IMR-90 (cell line): ENCODE data around the gene IFT20. TPM values are rescaled to one million over a fixed set of nuclear protein-coding genes. Genes with fewer than 3 reads are reported as not detected.

Experiments
- ATAC-seq: fragments of 200-7000 bp; cut with Tn5 transposase; 2 replicates; pipeline ENCODE4 v1.9.1; 2020; ENCODE audit warnings: low read depth, mild to moderate bottlenecking, moderate library complexity
- BruUV-seq: library from RNA; stranded (reverse); fragments of 400-500 nt; replicated peaks from 2 replicates; lab custom pipeline; 2021; lab: Mats Ljungman, UMichigan
- CTCF ChIA-PET: fragments of 300-600 bp; formaldehyde crosslinking; extraction: SDS; loops from one replicate; lab custom pipeline; 2021; ENCODE audit warnings: antibody characterized with exemption; lab: Yijun Ruan, JAX
- POLR2A ChIA-PET: fragments of 300-600 bp; sonication (Branson Sonifier 250); formaldehyde crosslinking; loops from one replicate; lab custom pipeline; 2022; ENCODE audit warnings: antibody characterized with exemption; ENCODE audit not compliant: unreplicated experiment; lab: Charles Lee
- DNase-seq: peaks from one replicate; pipeline ENCODE4 v3.0.0; 2013
- H2AFZ ChIP-seq: replicated peaks from 2 replicates; pipeline ENCODE3; 2013; ENCODE audit warnings: low read length, mild to moderate bottlenecking; ENCODE audit not compliant: poor library complexity
- H2AK5ac ChIP-seq: 2 replicates; pipeline ENCODE4 v1.6.1; 2013; ENCODE audit warnings: low read depth, low read length, inconsistent platforms
- H2AK9ac ChIP-seq: replicated peaks from 2 replicates; pipeline ENCODE3; 2013; ENCODE audit warnings: mild to moderate bottlenecking, low read depth, low read length, moderate library complexity; ENCODE audit not compliant: poor library complexity
- H2BK120ac ChIP-seq: 2 replicates; pipeline ENCODE4 v1.6.1; 2013; ENCODE audit warnings: low read depth, low read length, inconsistent platforms
- H2BK15ac ChIP-seq: 3 replicates; pipeline ENCODE4 v1.6.1; 2013; ENCODE audit warnings: low read depth, low read length, inconsistent platforms
- H2BK20ac ChIP-seq: 2 replicates; pipeline ENCODE4 v1.6.1; 2013; ENCODE audit warnings: low read depth, mild to moderate bottlenecking, inconsistent platforms, low read length, moderate library complexity
- H2BK5ac ChIP-seq: 2 replicates; pipeline ENCODE4 v1.6.1; 2013; ENCODE audit warnings: mild to moderate bottlenecking, low read depth, low read length, inconsistent platforms; ENCODE audit not compliant: poor library complexity, severe bottlenecking
- H3K14ac ChIP-seq: replicated peaks from 2 replicates; pipeline ENCODE4 v1.6.1; 2013; ENCODE audit warnings: low read depth, low read length, inconsistent platforms
- H3K18ac ChIP-seq: 2 replicates; pipeline ENCODE4 v1.6.1; 2013; ENCODE audit warnings: low read depth, low read length, control low read depth
- H3K23ac ChIP-seq: 2 replicates; pipeline ENCODE4 v1.6.1; 2013; ENCODE audit warnings: low read depth, low read length, inconsistent platforms
- H3K27ac ChIP-seq: 2 replicates; pipeline ENCODE4 v1.5.1; 2013; ENCODE audit warnings: mild to moderate bottlenecking, control low read depth, low read length; ENCODE audit not compliant: insufficient read depth
- H3K27me3 ChIP-seq: 2 replicates; pipeline ENCODE4 v1.6.1; 2013; ENCODE audit warnings: low read length; ENCODE audit not compliant: control insufficient read depth, insufficient read depth
- H3K36me3 ChIP-seq: 2 replicates; pipeline ENCODE4 v1.6.1; 2013; ENCODE audit warnings: low read length, mixed read lengths; ENCODE audit not compliant: control insufficient read depth, insufficient read depth
- H3K4ac ChIP-seq: 2 replicates; pipeline ENCODE4 v1.6.1; 2013; ENCODE audit warnings: low read depth, low read length, inconsistent platforms
- H3K4me1 ChIP-seq: 2 replicates; pipeline ENCODE4 v1.6.1; 2013; ENCODE audit warnings: low read length, mixed read lengths; ENCODE audit not compliant: control insufficient read depth, insufficient read depth
- H3K4me2 ChIP-seq: 2 replicates; pipeline ENCODE4 v1.6.1; 2013; ENCODE audit warnings: low read depth, mild to moderate bottlenecking, control low read depth, low read length, moderate library complexity
- H3K4me3 ChIP-seq: 2 replicates; pipeline ENCODE4 v1.5.1; 2013; ENCODE audit warnings: low read depth, mild to moderate bottlenecking, control low read depth, low read length, moderate library complexity; ENCODE audit not compliant: insufficient read depth
- H3K56ac ChIP-seq: 2 replicates; pipeline ENCODE4 v1.6.1; 2013; ENCODE audit warnings: low read length, inconsistent platforms; ENCODE audit not compliant: insufficient read depth; ENCODE audit errors: extremely low read depth
- H3K79me1 ChIP-seq, 2 experiments: 2 replicates each; pipeline ENCODE4 v1.6.1; 2013; ENCODE audit warnings: low read length in 2 of 2, inconsistent platforms in 1 of 2, low read depth in 1 of 2
- H3K9ac ChIP-seq: 2 replicates; pipeline ENCODE4 v1.6.1; 2013; ENCODE audit warnings: low read depth, low read length, control low read depth
- H3K9me1 ChIP-seq: 2 replicates; pipeline ENCODE4 v1.6.1; 2013; ENCODE audit warnings: low read length, inconsistent platforms; ENCODE audit not compliant: insufficient read depth
- H3K9me3 ChIP-seq: 2 replicates; pipeline ENCODE4 v1.6.1; 2013; ENCODE audit warnings: low read length; ENCODE audit not compliant: control insufficient read depth, insufficient read depth
- H4K20me1 ChIP-seq: 2 replicates; pipeline ENCODE4 v1.6.1; 2013; ENCODE audit warnings: low read length, inconsistent platforms; ENCODE audit not compliant: insufficient read depth
- H4K5ac ChIP-seq: 2 replicates; pipeline ENCODE4 v1.6.1; 2013; ENCODE audit warnings: mild to moderate bottlenecking, low read depth, low read length, control low read depth
- H4K8ac ChIP-seq, 2 experiments: 2 replicates each; pipeline ENCODE4 v1.6.1; 2013; ENCODE audit warnings: low read depth in 2 of 2, low read length in 2 of 2, control low read depth in 1 of 2, inconsistent platforms in 1 of 2
- H4K91ac ChIP-seq: 2 replicates; pipeline ENCODE4 v1.6.1; 2013; ENCODE audit warnings: low read depth, low read length, inconsistent platforms; ENCODE audit not compliant: insufficient read depth
- BHLHE40 ChIP-seq: fragments of 150-350 bp; IDR thresholded peaks from 2 replicates; pipeline ENCODE4 v1.6.1; 2016; ENCODE audit warnings: mild to moderate bottlenecking, low read depth, low read length
- CEBPB ChIP-seq: IDR thresholded peaks from 2 replicates; pipeline ENCODE4 v1.6.1; 2012; ENCODE audit warnings: low read depth, low read length, improper control_type of control experiment
- CHD1 ChIP-seq: IDR thresholded peaks from 2 replicates; pipeline ENCODE4 v1.6.1; 2012; ENCODE audit warnings: low read depth, low read length, improper control_type of control experiment
- MAFK ChIP-seq: IDR thresholded peaks from 2 replicates; pipeline ENCODE4 v1.6.1; 2012; ENCODE audit warnings: low read depth, low read length, improper control_type of control experiment
- MAZ ChIP-seq: IDR thresholded peaks from 2 replicates; pipeline ENCODE4 v1.6.1; 2012; ENCODE audit warnings: low read depth, mild to moderate bottlenecking, low read length, improper control_type of control experiment, moderate library complexity, borderline replicate concordance
- MXI1 ChIP-seq: IDR thresholded peaks from 2 replicates; pipeline ENCODE4 v1.6.1; 2012; ENCODE audit warnings: low read depth, mild to moderate bottlenecking, low read length, moderate library complexity, borderline replicate concordance
- NFE2L2 ChIP-seq: fragments of 150-350 bp; IDR thresholded peaks from 2 replicates; pipeline ENCODE4 v1.6.1; 2016; ENCODE audit warnings: low read depth, mild to moderate bottlenecking, low read length
- POLR2A ChIP-seq: IDR thresholded peaks from 2 replicates; pipeline ENCODE4 v1.6.1; 2012; ENCODE audit warnings: mild to moderate bottlenecking, low read depth, low read length
- RAD21 ChIP-seq: IDR thresholded peaks from 2 replicates; pipeline ENCODE4 v1.6.1; 2012; ENCODE audit warnings: low read length, improper control_type of control experiment
- RCOR1 ChIP-seq: IDR thresholded peaks from 2 replicates; pipeline ENCODE4 v1.6.1; 2012; ENCODE audit warnings: mild to moderate bottlenecking, low read length, improper control_type of control experiment; ENCODE audit not compliant: insufficient replicate concordance
- SMC3 ChIP-seq: fragments of 150-350 bp; IDR thresholded peaks from 2 replicates; pipeline ENCODE4 v1.6.1; 2016; ENCODE audit warnings: low read depth, mild to moderate bottlenecking, antibody characterized with exemption, low read length, moderate library complexity
- WGBS, 2 experiments: methylation state at CpG; one replicate each; pipeline versions ENCODE4 v1.1.5 to v1.1.7; 2013; ENCODE audit warnings: missing lambda C conversion rate in 2 of 2; ENCODE audit not compliant: insufficient read length in 1 of 2; ENCODE audit errors: extremely low coverage in 2 of 2; 5-methylcytosine and 5-hydroxymethylcytosine counted together
- dilution Hi-C: fragments of 300-500 bp; cut with HindIII; formaldehyde crosslinking; loops from one replicate; pipeline ENCODE4 v1.14.3; 2018; ENCODE audit warnings: low sequenced_read_pairs; ENCODE audit not compliant: unreplicated experiment
- in situ Hi-C: fragments of 300-500 bp; cut with MboI; formaldehyde crosslinking; loops from 3 replicates; pipeline ENCODE4 v1.14.3; 2019; ENCODE audit warnings: low sequenced_read_pairs, inconsistent platforms, mixed read lengths
- intact Hi-C: fragments of 100-400 bp; cut with micrococcal nuclease; formaldehyde crosslinking; loops from 2 replicates; pipeline ENCODE4 v1.10.0; 2022
- polyA plus RNA-seq, 3 experiments: library from polyadenylated mRNA; depleted of rRNA; stranded (reverse); fragments of >200 nt; gene quantifications; 2 replicates each; pipeline ENCODE4 v1.2.3, GENCODE V29; 2012; ENCODE audit warnings: low replicate concordance in 1 of 3
- total RNA-seq: library from RNA; depleted of rRNA; stranded (reverse); fragments of >200 nt; gene quantifications from 2 replicates; pipeline ENCODE4 v1.2.3, GENCODE V29; 2012
- TF ChIP-seq, protein P1 (sequence below): conservative IDR thresholded peaks from 2 replicates; pipeline ENCODE4 v1.5.1; 2012; ENCODE audit warnings: mild to moderate bottlenecking, low read depth, low read length, improper control_type of control experiment
- TF ChIP-seq, protein P2 (sequence below): fragments of 150-350 bp; IDR thresholded peaks from 2 replicates; pipeline ENCODE4 v1.6.1; 2017; ENCODE audit warnings: mild to moderate bottlenecking, antibody characterized with exemption, low read length, low read depth
- TF ChIP-seq, protein P3 (sequence below): fragments of 150-350 bp; IDR thresholded peaks from 2 replicates; pipeline ENCODE4 v1.6.1; 2016; ENCODE audit warnings: low read depth, mild to moderate bottlenecking, low read length, moderate library complexity, borderline replicate concordance

IFT20 gene
- total and polyA plus RNA-seq, 2 of the 4 experiments (the other 2 are of a cell fraction) = 25.5 to 46.3 TPM

DNA sequence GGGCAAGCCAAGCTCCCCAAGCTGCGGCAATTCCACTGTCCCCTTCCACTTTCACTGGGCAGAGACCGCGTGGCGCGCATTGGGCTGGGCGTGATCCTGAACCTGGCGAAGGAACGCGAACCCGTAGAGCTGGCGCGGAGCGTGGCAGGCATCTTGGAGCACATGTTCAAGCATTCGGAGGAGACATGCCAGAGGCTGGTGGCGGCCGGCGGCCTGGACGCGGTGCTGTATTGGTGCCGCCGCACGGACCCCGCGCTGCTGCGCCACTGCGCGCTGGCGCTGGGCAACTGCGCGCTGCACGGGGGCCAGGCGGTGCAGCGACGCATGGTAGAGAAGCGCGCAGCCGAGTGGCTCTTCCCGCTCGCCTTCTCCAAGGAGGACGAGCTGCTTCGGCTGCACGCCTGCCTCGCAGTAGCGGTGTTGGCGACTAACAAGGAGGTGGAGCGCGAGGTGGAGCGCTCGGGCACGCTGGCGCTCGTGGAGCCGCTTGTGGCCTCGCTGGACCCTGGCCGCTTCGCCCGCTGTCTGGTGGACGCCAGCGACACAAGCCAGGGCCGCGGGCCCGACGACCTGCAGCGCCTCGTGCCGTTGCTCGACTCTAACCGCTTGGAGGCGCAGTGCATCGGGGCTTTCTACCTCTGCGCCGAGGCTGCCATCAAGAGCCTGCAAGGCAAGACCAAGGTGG lies 46.0 kb upstream of the IFT20 start:
- in situ Hi-C loops (no loop called here), dilution Hi-C loops (no loop called here), intact Hi-C loops (no loop called here)
- H3K4me3 ChIP-seq = no peak overlapping the region
- H2AFZ ChIP-seq = peak overlapping the region; percentile 43
- POLR2A ChIA-PET = no interaction called here
- CTCF ChIA-PET = no interaction called here
- H4K91ac ChIP-seq = no peak overlapping the region
- no peak overlapping the region for H4K5ac ChIP-seq
- no peaks in the 10 kb centered on the region for H3K27me3 ChIP-seq
- no peak overlapping the region for H3K27ac ChIP-seq
- no peak overlapping the region for H2BK5ac ChIP-seq
- peaks cover 4% of the 10 kb centered on the region; the same call in 1 of the 2 replicates for H3K9me1 ChIP-seq
- no peak overlapping the region for H2BK15ac ChIP-seq
- no peak overlapping the region for H3K4ac ChIP-seq
- no peaks in the 10 kb centered on the region for H3K9me3 ChIP-seq
- no peak overlapping the region for H3K23ac ChIP-seq
- peak overlapping the region; percentile 52 for H2AK9ac ChIP-seq
- H4K20me1 ChIP-seq = peaks cover 23% of the 10 kb centered on the region
- H2BK20ac ChIP-seq = no peak overlapping the region
- no peak overlapping the region for H3K4me2 ChIP-seq
- H3K36me3 ChIP-seq = peaks cover 28% of the 10 kb centered on the region
- no TSS peak for BruUV-seq
- no peak overlapping the region for H3K9ac ChIP-seq
- no peak for ATAC-seq
- peaks cover 4 to 28% of the 10 kb centered on the region in 2 experiments; a peak in 2 of 4 replicates for H3K79me1 ChIP-seq
- H3K18ac ChIP-seq = no peak overlapping the region
- no peak overlapping the region for H2AK5ac ChIP-seq
- H4K8ac ChIP-seq = no peak overlapping the region
- TF ChIP-seq MAZ (no peak), BHLHE40 (no peak), NFE2L2 (no peak), CEBPB (no peak), POLR2A (no peak), MAFK (no peak), RCOR1 (no peak), RAD21 (no peak), SMC3 (no peak), MXI1 (no peak), CHD1 (no peak)
- TF ChIP-seq, protein P1, sequence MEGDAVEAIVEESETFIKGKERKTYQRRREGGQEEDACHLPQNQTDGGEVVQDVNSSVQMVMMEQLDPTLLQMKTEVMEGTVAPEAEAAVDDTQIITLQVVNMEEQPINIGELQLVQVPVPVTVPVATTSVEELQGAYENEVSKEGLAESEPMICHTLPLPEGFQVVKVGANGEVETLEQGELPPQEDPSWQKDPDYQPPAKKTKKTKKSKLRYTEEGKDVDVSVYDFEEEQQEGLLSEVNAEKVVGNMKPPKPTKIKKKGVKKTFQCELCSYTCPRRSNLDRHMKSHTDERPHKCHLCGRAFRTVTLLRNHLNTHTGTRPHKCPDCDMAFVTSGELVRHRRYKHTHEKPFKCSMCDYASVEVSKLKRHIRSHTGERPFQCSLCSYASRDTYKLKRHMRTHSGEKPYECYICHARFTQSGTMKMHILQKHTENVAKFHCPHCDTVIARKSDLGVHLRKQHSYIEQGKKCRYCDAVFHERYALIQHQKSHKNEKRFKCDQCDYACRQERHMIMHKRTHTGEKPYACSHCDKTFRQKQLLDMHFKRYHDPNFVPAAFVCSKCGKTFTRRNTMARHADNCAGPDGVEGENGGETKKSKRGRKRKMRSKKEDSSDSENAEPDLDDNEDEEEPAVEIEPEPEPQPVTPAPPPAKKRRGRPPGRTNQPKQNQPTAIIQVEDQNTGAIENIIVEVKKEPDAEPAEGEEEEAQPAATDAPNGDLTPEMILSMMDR = no peak
- TF ChIP-seq, protein P2, sequence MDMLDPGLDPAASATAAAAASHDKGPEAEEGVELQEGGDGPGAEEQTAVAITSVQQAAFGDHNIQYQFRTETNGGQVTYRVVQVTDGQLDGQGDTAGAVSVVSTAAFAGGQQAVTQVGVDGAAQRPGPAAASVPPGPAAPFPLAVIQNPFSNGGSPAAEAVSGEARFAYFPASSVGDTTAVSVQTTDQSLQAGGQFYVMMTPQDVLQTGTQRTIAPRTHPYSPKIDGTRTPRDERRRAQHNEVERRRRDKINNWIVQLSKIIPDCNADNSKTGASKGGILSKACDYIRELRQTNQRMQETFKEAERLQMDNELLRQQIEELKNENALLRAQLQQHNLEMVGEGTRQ = no peak
- TF ChIP-seq, protein P3, sequence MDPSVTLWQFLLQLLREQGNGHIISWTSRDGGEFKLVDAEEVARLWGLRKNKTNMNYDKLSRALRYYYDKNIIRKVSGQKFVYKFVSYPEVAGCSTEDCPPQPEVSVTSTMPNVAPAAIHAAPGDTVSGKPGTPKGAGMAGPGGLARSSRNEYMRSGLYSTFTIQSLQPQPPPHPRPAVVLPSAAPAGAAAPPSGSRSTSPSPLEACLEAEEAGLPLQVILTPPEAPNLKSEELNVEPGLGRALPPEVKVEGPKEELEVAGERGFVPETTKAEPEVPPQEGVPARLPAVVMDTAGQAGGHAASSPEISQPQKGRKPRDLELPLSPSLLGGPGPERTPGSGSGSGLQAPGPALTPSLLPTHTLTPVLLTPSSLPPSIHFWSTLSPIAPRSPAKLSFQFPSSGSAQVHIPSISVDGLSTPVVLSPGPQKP = no peak
- WGBS, 2 experiments = 52% methylated on average over 42 of the region's 72 CpGs; no CpG with 5 or more reads in 1 of the 2 experiments
- no peak for DNase-seq
- peaks cover 3% of the 10 kb centered on the region; the same call in 1 of the 2 replicates for H3K4me1 ChIP-seq
- H3K56ac ChIP-seq = no peak overlapping the region
- H2BK120ac ChIP-seq = no peak overlapping the region
- H3K14ac ChIP-seq = no peak overlapping the region
